Activated T-helper 2 cell treated with anti-CD3 and anti-CD28 coated beads, Interferon-gamma antibody, Interleukin-2, Interleukin-4, amounts not matched to agents 10 μg/mL and 5 μg/mL and 100 μg/mL, durations not matched to agents 14 hours and 24 hours and 36 hours (primary cell): ENCODE data around the gene COL15A1. TPM values are rescaled to one million over a fixed set of nuclear protein-coding genes. Genes with fewer than 3 reads are reported as not detected.
A peak's percentile ranks its signal among the peaks of the same experiment; 100 is the strongest.

Experiments
- DNase-seq: peaks from one replicate; pipeline ENCODE4 v3.0.0; 2021; ENCODE audit warnings: low spot score
- H3K27ac Mint-ChIP-seq: one replicate; pipeline ENCODE4 v1.8.0; 2021; ENCODE audit warnings: mixed read lengths
- H3K27me3 Mint-ChIP-seq: one replicate; pipeline ENCODE4 v1.8.0; 2021; ENCODE audit warnings: low read depth, mixed read lengths
- H3K36me3 Mint-ChIP-seq: one replicate; pipeline ENCODE4 v1.8.0; 2021; ENCODE audit warnings: low read depth, mixed read lengths
- H3K4me1 Mint-ChIP-seq: one replicate; pipeline ENCODE4 v1.8.0; 2021; ENCODE audit warnings: low read depth, mixed read lengths
- H3K4me3 Mint-ChIP-seq: one replicate; pipeline ENCODE4 v1.8.0; 2021; ENCODE audit warnings: low read depth, mild to moderate bottlenecking, moderate library complexity, mixed read lengths
- H3K9me3 Mint-ChIP-seq: one replicate; pipeline ENCODE4 v1.8.0; 2021; ENCODE audit warnings: mixed read lengths
- intact Hi-C: fragments of 100-400 bp; cut with micrococcal nuclease; formaldehyde crosslinking; loops from one replicate; pipeline ENCODE4 v1.15.1; 2023
- total RNA-seq: library from RNA; stranded (reverse); gene quantifications from 2 replicates; pipeline ENCODE4 v1.2.3, GENCODE V29; 2022

Gene COL15A1
- total RNA-seq, 1 donor from 2014 or later = not detected

DNA sequence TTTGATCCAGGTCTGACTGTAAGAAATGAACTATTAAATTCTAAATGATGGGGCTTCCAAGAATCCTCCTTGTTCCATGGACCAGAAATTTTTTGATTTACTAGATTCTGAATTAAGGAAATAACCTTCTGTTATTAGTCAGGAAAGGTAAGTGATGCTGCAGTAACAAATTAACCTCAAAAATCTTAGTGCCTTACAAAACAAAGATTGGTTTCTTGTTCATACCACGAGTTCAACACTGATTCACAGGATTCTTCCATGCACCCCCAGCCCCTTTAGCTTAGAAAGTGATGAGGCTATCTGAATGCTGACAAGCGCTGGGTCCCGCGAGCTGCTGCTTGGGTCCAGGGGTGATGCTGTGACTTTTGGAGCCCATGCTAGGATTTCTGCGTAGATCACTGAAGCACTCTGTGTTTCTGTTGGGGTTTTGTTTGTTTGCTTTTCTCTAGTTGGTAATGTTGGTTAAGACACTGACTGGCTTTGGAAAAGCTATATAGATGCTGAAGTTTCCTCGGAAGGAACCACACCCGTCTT lies 52.3 kb downstream of the COL15A1 start:
- no peak for DNase-seq
- peaks cover 18% of the 10 kb centered on the region for H3K27me3 Mint-ChIP-seq
- H3K4me1 Mint-ChIP-seq = peaks cover 12% of the 10 kb centered on the region
- intact Hi-C loops = no loop called here
- no peaks in the 10 kb centered on the region for H3K36me3 Mint-ChIP-seq
- H3K4me3 Mint-ChIP-seq = no peak overlapping the region
- no peaks in the 10 kb centered on the region for H3K9me3 Mint-ChIP-seq
- H3K27ac Mint-ChIP-seq = no peak overlapping the region

DNA sequence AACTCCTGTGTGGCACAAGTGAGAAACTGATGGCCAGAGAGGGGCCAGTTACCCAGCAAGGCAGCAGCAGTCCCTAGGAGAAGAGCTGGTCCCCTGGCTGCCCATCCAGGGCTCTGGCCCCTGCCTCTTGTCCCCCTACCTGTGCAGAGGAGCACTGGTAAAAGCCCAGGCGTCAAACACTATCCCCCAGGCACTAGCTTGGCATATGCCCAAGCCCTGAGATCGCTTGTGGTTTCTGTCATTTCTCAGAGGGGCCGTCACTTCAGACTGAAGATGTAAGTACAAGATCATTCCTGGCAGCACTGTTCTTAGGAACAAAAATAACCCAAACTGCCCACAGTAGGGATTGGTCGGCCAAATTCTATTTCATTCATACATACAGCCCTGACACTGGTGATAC lies 53.9 kb downstream of the COL15A1 start:
- H3K4me1 Mint-ChIP-seq = peaks cover 18% of the 10 kb centered on the region
- DNase-seq = no peak
- no peak overlapping the region for H3K4me3 Mint-ChIP-seq
- intact Hi-C loops = loop anchor here (2.0 kb wide), 1 partner anchor 23 kb away; no protein-coding TSS in a partner anchor
- H3K9me3 Mint-ChIP-seq = no peaks in the 10 kb centered on the region
- H3K27ac Mint-ChIP-seq = no peak overlapping the region
- peaks cover 18% of the 10 kb centered on the region for H3K27me3 Mint-ChIP-seq
- H3K36me3 Mint-ChIP-seq = no peaks in the 10 kb centered on the region

DNA sequence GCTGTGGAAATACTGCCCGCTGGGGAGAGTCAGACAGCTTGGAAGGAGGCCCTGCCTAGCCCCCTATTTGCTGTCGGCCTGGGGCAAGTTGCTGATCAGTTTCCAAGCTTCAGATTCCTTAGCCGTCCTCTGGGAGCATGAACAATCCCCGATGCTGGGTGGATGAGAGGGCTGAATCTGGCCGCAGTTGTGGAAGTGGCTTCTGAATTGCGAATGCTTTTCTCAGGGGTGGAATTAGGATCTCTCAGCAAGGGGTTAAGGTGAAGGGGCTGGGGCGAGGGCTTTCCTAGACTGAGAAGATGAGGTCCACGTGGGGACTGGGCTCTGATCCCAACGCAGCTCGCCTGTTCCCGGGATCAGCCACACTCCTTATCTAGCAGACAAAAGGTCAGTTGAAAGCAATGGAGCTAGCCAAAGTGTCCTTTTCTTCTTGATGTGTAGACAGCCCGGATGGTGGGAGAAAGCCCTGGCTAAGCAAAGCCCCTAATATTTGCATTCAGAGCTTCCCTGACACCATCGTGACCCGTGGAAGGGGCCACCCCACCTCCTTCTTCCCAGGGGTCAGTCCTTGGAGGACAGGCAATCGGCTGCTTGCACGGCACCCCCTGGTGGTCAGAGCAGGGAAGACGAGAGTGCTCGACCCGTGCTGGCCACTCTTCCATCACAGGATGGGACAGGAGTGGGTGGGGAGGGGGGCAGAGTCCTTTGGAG lies 54.9 kb downstream of the COL15A1 start:
- peak; percentile 39 for DNase-seq
- Mint-ChIP-seq H3K4me3 (no peak overlapping the region), H3K36me3 (no peaks in the 10 kb centered on the region), H3K27me3 (peaks cover 16% of the 10 kb centered on the region), H3K4me1 (peaks cover 15% of the 10 kb centered on the region), H3K9me3 (no peaks in the 10 kb centered on the region), H3K27ac (no peak overlapping the region)
- intact Hi-C loops = loop anchor here (2.0 kb wide), 1 partner anchor 24 kb away; no protein-coding TSS in a partner anchor

DNA sequence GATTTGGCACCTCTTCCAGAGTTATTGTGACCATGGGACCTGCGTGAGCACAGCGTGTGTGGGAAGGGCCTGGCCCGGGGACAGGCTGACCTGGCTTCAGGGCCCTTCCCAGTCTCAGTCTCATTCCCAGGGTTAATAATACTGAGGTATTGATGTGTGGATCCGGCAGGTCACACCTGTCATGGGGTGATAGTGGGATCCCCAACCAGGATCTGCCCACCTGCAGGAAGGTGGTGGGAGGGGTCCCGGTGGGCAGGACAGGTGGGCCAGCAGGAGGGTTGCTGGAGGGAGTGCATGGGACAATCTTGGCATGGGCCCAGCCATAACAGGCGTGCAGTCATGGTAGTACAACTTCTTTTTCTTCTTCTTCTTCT lies 55.4 kb downstream of the COL15A1 start:
- H3K9me3 Mint-ChIP-seq = no peaks in the 10 kb centered on the region
- intact Hi-C loops = loop anchor here (2.0 kb wide), 1 partner anchor 24 kb away; no protein-coding TSS in a partner anchor
- DNase-seq = no peak

DNA sequence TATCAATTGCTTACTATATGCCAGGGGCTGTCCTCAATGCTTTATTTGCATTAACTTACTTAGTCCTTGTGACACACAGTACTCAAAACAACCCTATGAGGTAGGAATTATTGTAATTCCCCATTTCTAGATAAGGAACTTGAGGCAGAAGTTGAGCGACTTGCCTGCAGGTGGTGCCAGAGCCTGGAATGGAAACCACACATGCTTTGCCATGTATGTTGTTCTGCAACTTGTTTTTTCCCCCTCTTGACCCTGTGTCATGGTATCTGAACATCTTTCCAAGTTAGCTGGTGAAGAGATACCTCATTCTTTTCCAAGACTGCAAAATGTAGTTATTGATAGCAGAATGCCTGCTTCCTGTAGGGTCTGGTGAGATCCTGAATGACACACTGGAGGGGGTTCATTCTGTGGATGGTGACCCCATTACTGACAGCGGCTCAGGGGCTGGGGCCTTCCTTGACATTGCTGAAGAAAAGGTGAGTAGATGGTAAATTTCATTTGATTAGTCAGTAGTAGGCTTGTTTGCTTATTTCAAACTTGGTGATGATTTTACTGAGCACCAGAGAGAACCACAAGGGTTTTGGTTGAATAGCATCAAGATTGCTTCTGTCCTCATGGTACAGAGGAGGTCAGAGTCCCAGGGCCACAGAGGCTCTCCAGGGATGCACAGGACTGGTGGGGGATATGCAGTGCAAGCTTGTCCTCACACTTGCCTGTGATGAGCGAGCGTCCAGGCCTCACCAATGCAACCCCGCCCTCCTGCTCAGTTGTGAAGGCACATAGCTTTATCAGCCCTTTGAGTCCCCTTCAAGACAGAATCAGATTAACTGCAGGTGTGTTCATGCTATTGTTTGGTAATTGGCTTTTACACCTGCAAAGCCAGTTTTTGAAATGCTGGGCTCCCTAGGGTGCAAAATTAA lies 57.0 kb downstream of the COL15A1 start:
- Mint-ChIP-seq H3K4me1 (peaks cover 10% of the 10 kb centered on the region), H3K36me3 (no peaks in the 10 kb centered on the region), H3K27me3 (peaks cover 20% of the 10 kb centered on the region), H3K27ac (no peak overlapping the region), H3K4me3 (no peak overlapping the region), H3K9me3 (no peaks in the 10 kb centered on the region)
- DNase-seq = peak; percentile 32
- intact Hi-C loops = loop anchor here (1.0 to 5.0 kb wide), 3 partner anchors 57 to 152 kb away; no protein-coding TSS in a partner anchor

More for the DNA sequence above, 55.4 kb downstream of the COL15A1 start:
- H3K27ac Mint-ChIP-seq = no peak overlapping the region
- H3K36me3 Mint-ChIP-seq = no peaks in the 10 kb centered on the region
- H3K27me3 Mint-ChIP-seq = peaks cover 17% of the 10 kb centered on the region
- no peak overlapping the region for H3K4me3 Mint-ChIP-seq
- H3K4me1 Mint-ChIP-seq = peaks cover 12% of the 10 kb centered on the region

DNA sequence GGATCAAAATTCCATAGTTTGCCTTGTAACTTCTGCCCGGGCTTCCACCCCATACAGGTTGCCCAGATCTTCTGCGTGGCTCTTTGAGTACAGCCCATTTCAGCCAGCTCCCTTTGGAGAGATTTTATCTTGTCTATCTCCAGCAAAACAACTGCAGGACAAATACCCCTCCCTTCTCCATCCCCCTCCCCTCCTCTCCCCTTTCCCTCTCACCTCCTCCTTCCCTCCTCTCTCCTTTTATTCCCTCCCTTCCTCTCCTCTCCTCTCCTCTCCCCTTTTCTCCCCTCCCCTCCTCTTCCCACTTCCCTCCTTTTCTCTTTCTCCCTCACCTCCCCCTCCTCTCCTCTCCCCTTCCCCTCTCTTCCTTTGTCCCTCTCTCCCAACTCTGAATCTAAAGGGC lies 58.2 kb downstream of the COL15A1 start:
- intact Hi-C loops = loop anchor here (5.0 kb wide), 1 partner anchor 55 kb away; no protein-coding TSS in a partner anchor
- no peak for DNase-seq
- H3K4me3 Mint-ChIP-seq = no peak overlapping the region
- no peaks in the 10 kb centered on the region for H3K9me3 Mint-ChIP-seq
- H3K27me3 Mint-ChIP-seq = peaks cover 23% of the 10 kb centered on the region
- H3K4me1 Mint-ChIP-seq = peaks cover 10% of the 10 kb centered on the region
- H3K36me3 Mint-ChIP-seq = no peaks in the 10 kb centered on the region
- H3K27ac Mint-ChIP-seq = no peak overlapping the region

DNA sequence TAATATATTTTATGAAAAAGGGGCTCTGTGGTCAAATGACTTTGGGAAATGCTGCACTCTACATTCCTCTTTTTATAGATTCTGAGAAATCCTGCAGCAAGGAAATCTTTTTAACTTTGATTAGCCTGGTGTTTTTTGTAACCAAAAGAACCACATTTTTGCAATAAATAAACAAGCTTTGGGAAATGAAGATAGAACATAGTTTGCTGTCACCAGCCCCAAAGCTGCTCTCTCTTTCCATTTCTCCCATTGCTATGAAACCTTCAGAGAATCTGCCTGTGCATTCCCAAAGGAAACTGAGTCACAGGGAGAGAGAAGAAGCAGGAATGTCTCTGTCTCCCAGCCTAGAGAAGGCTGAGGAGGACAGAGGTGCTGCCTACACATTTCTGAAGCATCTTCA lies 59.0 kb downstream of the COL15A1 start:
- peaks cover 10% of the 10 kb centered on the region for H3K4me1 Mint-ChIP-seq
- H3K9me3 Mint-ChIP-seq = peaks cover 3% of the 10 kb centered on the region
- no peak overlapping the region for H3K4me3 Mint-ChIP-seq
- peaks cover 23% of the 10 kb centered on the region for H3K27me3 Mint-ChIP-seq
- DNase-seq = no peak
- no peak overlapping the region for H3K27ac Mint-ChIP-seq
- no peaks in the 10 kb centered on the region for H3K36me3 Mint-ChIP-seq
- intact Hi-C loops = loop anchor here (5.0 kb wide), 1 partner anchor 55 kb away; no protein-coding TSS in a partner anchor

DNA sequence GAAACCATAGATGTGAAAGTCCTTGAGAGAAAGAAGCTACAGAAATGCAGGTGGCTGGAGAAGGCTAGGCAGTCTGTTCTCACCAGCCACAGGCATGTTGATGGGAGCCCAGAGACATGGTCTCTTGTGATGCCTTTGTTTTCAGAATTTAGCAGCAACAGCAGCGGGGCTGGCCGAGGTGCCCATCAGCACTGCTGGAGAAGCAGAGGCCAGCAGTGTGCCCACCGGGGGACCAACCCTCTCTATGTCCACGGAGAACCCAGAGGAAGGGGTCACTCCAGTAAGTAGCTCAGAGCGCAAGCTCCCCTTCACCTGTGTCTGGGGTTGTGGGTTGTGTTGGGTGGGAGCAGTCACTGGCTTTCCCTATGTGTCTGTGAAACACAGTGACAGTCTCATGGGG lies 59.6 kb downstream of the COL15A1 start:
- H3K9me3 Mint-ChIP-seq = peaks cover 3% of the 10 kb centered on the region
- H3K27me3 Mint-ChIP-seq = peaks cover 21% of the 10 kb centered on the region
- H3K36me3 Mint-ChIP-seq = no peaks in the 10 kb centered on the region
- H3K27ac Mint-ChIP-seq = no peak overlapping the region
- H3K4me1 Mint-ChIP-seq = peaks cover 10% of the 10 kb centered on the region
- no peak overlapping the region for H3K4me3 Mint-ChIP-seq
- intact Hi-C loops = loop anchor here (5.0 kb wide), 1 partner anchor 54 kb away; no protein-coding TSS in a partner anchor
- DNase-seq = no peak

DNA sequence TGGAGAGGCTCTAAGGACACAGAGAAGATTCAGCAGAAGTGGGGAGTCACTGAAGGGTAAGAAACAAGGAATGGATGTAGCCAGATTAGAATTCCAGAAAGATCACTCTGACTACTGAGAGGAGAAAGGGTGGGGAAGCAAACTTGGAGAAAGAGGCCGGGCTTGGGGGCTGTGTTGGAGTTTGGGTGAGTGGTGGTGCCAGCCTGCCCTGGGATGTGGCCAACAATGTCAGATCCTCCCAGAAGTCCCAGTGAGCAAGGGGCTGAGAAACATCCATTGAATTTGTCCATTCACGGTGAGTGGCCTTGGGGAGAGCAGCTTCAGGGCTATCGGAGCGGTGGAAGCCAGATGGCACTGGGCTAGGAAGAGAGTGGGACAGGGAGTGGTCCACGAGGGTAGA lies 60.4 kb downstream of the COL15A1 start:
- peaks cover 10% of the 10 kb centered on the region for H3K4me1 Mint-ChIP-seq
- H3K27ac Mint-ChIP-seq = no peak overlapping the region
- peaks cover 17% of the 10 kb centered on the region for H3K27me3 Mint-ChIP-seq
- no peak overlapping the region for H3K4me3 Mint-ChIP-seq
- H3K36me3 Mint-ChIP-seq = no peaks in the 10 kb centered on the region
- peaks cover 7% of the 10 kb centered on the region for H3K9me3 Mint-ChIP-seq
- intact Hi-C loops = loop anchor here (5.0 kb wide), 1 partner anchor 53 kb away; no protein-coding TSS in a partner anchor
- no peak for DNase-seq

DNA sequence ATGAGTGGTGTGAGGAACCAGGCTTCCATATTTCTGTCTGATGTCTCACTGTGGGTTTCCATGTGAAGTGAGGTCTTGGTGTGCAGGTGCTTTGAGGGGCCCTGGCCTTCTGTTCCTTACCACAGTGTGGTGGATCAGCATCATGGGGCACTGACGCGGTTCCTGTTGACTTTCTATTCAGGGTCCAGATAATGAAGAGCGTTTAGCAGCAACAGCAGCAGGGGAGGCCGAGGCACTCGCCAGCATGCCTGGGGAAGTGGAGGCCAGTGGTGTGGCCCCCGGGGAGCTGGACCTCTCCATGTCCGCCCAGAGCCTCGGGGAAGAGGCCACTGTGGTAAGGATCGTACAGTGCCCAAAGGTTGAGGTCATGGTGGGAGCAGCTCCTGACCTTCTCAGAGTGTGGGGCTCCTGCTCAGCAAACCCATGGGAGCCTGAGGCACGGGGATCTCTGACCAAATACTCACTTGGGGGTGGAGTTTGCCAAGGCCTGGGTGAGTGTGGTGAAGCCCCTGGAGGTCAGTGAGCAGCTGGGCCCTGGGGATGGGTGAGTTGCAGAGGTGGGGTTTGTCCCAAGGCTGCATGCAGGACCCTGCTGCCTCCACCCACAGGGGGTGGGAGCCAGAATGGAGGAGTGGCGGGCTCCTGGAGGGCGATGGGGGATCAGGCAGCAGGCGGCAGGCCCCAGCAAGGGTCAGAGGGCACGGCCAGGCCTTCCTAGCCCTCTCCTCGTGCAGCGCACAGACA lies 61.2 kb downstream of the COL15A1 start:
- Mint-ChIP-seq H3K4me1 (peaks cover 10% of the 10 kb centered on the region), H3K27me3 (peaks cover 17% of the 10 kb centered on the region), H3K36me3 (peaks cover under 1% of the 10 kb centered on the region), H3K27ac (no peak overlapping the region), H3K9me3 (peaks cover 13% of the 10 kb centered on the region), H3K4me3 (no peak overlapping the region)
- intact Hi-C loops = loop anchor here (5.0 kb wide), 1 partner anchor 52 kb away; no protein-coding TSS in a partner anchor
- DNase-seq = no peak

DNA sequence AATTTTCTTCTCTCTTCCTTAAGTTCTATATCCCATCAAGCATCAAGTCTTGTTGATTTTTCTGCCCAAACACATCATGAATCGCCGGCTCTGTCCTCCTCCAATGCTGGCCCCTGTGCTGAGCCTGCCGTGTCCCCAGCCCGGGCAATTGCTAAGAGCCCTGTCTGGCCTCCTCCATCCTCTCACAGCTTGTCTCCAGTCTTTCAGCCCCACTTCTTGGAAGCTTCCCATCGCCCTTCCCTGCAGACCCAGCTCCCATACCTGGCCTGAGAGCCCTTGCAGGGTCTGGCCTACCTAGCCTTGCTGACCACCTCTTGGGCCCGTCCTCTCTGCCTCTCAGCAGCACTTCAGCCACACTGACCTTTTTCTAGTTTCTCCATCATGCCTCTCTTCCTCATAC lies 61.9 kb downstream of the COL15A1 start:
- H3K27me3 Mint-ChIP-seq = peaks cover 17% of the 10 kb centered on the region
- peaks cover 5% of the 10 kb centered on the region for H3K36me3 Mint-ChIP-seq
- no peak overlapping the region for H3K27ac Mint-ChIP-seq
- peaks cover 18% of the 10 kb centered on the region for H3K9me3 Mint-ChIP-seq
- no peak for DNase-seq
- intact Hi-C loops = no loop called here
- H3K4me3 Mint-ChIP-seq = no peak overlapping the region
- peaks cover 8% of the 10 kb centered on the region for H3K4me1 Mint-ChIP-seq

DNA sequence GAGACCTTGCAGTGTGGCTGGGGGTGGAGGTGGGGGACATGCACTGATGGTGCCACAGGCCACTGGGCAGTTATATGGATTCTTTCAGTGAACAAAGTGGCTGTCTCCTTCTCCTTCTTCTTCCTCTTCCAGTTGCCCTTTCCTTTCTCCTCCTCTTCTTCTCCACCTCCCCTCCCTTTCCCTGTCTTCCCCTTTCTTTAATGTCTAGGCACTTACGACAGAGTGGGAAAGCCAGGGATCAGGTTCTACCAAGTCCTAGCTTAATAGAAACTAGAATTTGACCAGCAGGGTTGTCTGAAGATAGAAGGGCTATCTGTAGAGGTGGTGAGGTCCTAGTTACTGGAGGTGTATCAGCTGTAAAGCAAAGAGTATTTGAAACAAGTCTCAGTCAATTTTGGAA lies 62.8 kb downstream of the COL15A1 start:
- H3K36me3 Mint-ChIP-seq = peaks cover 5% of the 10 kb centered on the region
- H3K4me1 Mint-ChIP-seq = peaks cover 3% of the 10 kb centered on the region
- intact Hi-C loops = no loop called here
- H3K27me3 Mint-ChIP-seq = peaks cover 17% of the 10 kb centered on the region
- H3K27ac Mint-ChIP-seq = no peak overlapping the region
- DNase-seq = no peak
- no peak overlapping the region for H3K4me3 Mint-ChIP-seq
- peaks cover 26% of the 10 kb centered on the region for H3K9me3 Mint-ChIP-seq
